HG02642 (cell line): Measurements from ENCODE around the gene FXYD1.
A peak's percentile ranks its signal among the peaks of the same experiment; 100 is the strongest.
"Not testable (repeated sequence)": the region's sequence is repeated elsewhere in the genome, so short reads cannot be mapped to it uniquely, and the experiment has no call there.

Experiments used
- ATAC-seq: cut with Tn5 transposase; IDR thresholded peaks from one replicate; pipeline ENCODE4 v1.9.1; 2021; ENCODE audit warnings: mild to moderate bottlenecking; ENCODE audit not compliant: unreplicated experiment, poor library complexity

FXYD1 gene

GRCh38 chr19:35140962-35141836, 2.6 kb downstream of the FXYD1 start:
- ATAC-seq, result peak; percentile 53

GRCh38 chr19:35141837-35142605, 3.4 kb downstream of the FXYD1 start:
- ATAC-seq, result no peak

GRCh38 chr19:35142606-35143230, 4.1 kb downstream of the FXYD1 start:
- ATAC-seq, result no peak

GRCh38 chr19:35143231-35143715, 4.6 kb downstream of the FXYD1 start, which contains the start of gene FXYD7:
FXYD7 (plus strand) TSS chr19:35143255; CDS start chr19:35143334, 79 bp downstream.
- ATAC-seq, result no peak

- ATAC-seq, result no peak
Measured at GRCh38 chr19:35143818-35144217, 5.2 kb downstream of the FXYD1 start.

GRCh38 chr19:35144259-35144599, 5.6 kb downstream of the FXYD1 start:
- no peak for ATAC-seq

- no peak for ATAC-seq
Measured at GRCh38 chr19:35144600-35145436, 6.2 kb downstream of the FXYD1 start.

- ATAC-seq, result no peak
Measured at GRCh38 chr19:35146746-35147459, 8.3 kb downstream of the FXYD1 start.

- ATAC-seq, result no peak
Measured at GRCh38 chr19:35149463-35149862, 10.8 kb downstream of the FXYD1 start.

- ATAC-seq, result no peak
Measured at GRCh38 chr19:35150445-35150844, 11.8 kb downstream of the FXYD1 start.

- ATAC-seq, result no peak
Measured at GRCh38 chr19:35151273-35152065, 12.8 kb downstream of the FXYD1 start.

- not testable (repeated sequence) for ATAC-seq
Measured at GRCh38 chr19:35153129-35153522, 14.5 kb downstream of the FXYD1 start.

- no peak for ATAC-seq
Measured at GRCh38 chr19:35153701-35154524, 15.3 kb downstream of the FXYD1 start.

- ATAC-seq, result peak; percentile 45
Measured at GRCh38 chr19:35154525-35155406, 16.1 kb downstream of the FXYD1 start, which contains the start of gene FXYD5. FXYD5 (plus strand) TSS chr19:35154735; CDS start chr19:35155551, 816 bp downstream.

GRCh38 chr19:35155441-35155840, 16.8 kb downstream of the FXYD1 start:
- ATAC-seq, result no peak

GRCh38 chr19:35155981-35156672, 17.5 kb downstream of the FXYD1 start:
- ATAC-seq, result no peak
